NCI-H128 (cell line): Measurements from ENCODE around the gene ARL13B.
"Not testable (repeated sequence)": the region's sequence is repeated elsewhere in the genome, so short reads cannot be mapped to it uniquely, and the experiment has no call there.

Experiments
- DNase-seq: peaks from one replicate; lab custom pipeline; 2025; ENCODE audit not compliant: unreplicated experiment; lab: John Stamatoyannopoulos, UW

ARL13B gene

GRCh38 chr3:93994056-93994455 is 14.1 kb downstream of the ARL13B start:
- DNase-seq, result no peak

- no peak for DNase-seq
Observed at GRCh38 chr3:94001191-94001590, 21.2 kb downstream of the ARL13B start.

GRCh38 chr3:94001827-94002495 is 22.0 kb downstream of the ARL13B start:
- no peak for DNase-seq

- DNase-seq, result peak; percentile 9
Observed at GRCh38 chr3:94004301-94004910, 24.5 kb downstream of the ARL13B start.

GRCh38 chr3:94008253-94008652 is 28.3 kb downstream of the ARL13B start:
- DNase-seq, result no peak

- DNase-seq, result no peak
Observed at GRCh38 chr3:94009608-94010007, 29.7 kb downstream of the ARL13B start.

GRCh38 chr3:94011233-94011711 is 31.3 kb downstream of the ARL13B start:
- no peak for DNase-seq

- no peak for DNase-seq
Observed at GRCh38 chr3:94012185-94012584, 32.2 kb downstream of the ARL13B start.

GRCh38 chr3:94015025-94015424 is 35.1 kb downstream of the ARL13B start:
- DNase-seq, result no peak

GRCh38 chr3:94019659-94020058 is 39.7 kb downstream of the ARL13B start:
- no peak for DNase-seq

GRCh38 chr3:94020293-94020692 is 40.3 kb downstream of the ARL13B start:
- DNase-seq, result no peak

GRCh38 chr3:94024385-94024784 is 44.4 kb downstream of the ARL13B start:
- DNase-seq, result no peak

GRCh38 chr3:94026623-94027022 is 46.7 kb downstream of the ARL13B start:
- DNase-seq, result no peak

- no peak for DNase-seq
Observed at GRCh38 chr3:94028093-94028837, 48.3 kb downstream of the ARL13B start, which contains the start of gene STX19. STX19 (minus strand) TSS chr3:94028597; CDS start chr3:94015269, 13,328 bp downstream.

- DNase-seq, result no peak
Observed at GRCh38 chr3:94036909-94037507, 57.1 kb downstream of the ARL13B start.

GRCh38 chr3:94043285-94043684 is 63.3 kb downstream of the ARL13B start:
- DNase-seq, result no peak

GRCh38 chr3:94044100-94044936 is 64.4 kb downstream of the ARL13B start:
- not testable (repeated sequence) for DNase-seq

- no peak for DNase-seq
Observed at GRCh38 chr3:94046533-94046932, 66.6 kb downstream of the ARL13B start.

GRCh38 chr3:94049267-94049666 is 69.3 kb downstream of the ARL13B start:
- DNase-seq, result no peak

GRCh38 chr3:94050546-94050945 is 70.6 kb downstream of the ARL13B start:
- no peak for DNase-seq

GRCh38 chr3:94061297-94061696 is 81.3 kb downstream of the ARL13B start:
- DNase-seq, result no peak
